Stimulated activated CD8-positive, alpha-beta memory T cell treated with anti-CD3 and anti-CD28 coated beads, Interleukin-12 subunit alpha, Interleukin-12 subunit beta, amount 100 ng/mL, for 24 hours (primary cell): ENCODE results near the gene TMEM86B.
"Not testable (repeated sequence)": the region's sequence is repeated elsewhere in the genome, so short reads cannot be mapped to it uniquely, and the experiment has no call there.

Source experiments
- DNase-seq: peaks from one replicate; pipeline ENCODE4 v3.0.0-alpha.2; 2020; ENCODE audit errors: extremely low read depth

TMEM86B gene

DNA sequence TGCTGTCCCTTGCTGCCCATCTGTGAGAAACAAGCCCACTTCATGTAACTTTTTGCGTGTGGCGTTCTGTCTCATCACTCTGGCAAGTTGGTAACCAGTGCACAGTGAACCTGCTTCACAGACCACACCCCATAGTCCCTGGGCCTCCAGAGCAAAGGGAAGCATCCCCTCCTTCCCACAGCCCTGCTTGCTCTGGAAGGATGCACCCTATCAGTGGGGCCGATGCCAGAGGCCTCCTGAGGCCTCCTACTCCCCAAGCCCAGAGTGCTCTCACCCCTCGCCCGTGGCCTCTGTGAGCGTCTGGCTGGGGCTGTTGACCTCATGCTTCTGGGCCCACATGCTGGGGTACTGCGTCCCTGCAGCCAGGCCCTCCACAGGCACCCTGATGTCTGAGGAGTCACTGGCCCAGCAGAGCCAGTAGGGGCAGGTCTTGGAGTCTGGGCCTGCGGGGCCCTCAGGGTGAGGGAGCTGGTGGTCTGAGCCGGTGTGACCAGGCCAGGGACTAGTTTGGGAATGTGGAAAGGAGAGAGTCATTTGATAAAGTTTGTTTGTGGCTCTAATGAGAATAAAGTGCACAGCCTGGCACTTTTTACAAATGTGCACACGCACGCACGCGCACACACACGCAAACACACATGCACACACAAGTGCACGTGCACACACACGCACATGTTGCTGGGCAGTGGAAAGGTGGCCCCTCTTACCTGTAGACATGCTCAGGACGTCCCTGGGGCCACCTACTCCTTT, 5.1 kb downstream of the TMEM86B start:
- DNase-seq = no peak

DNA sequence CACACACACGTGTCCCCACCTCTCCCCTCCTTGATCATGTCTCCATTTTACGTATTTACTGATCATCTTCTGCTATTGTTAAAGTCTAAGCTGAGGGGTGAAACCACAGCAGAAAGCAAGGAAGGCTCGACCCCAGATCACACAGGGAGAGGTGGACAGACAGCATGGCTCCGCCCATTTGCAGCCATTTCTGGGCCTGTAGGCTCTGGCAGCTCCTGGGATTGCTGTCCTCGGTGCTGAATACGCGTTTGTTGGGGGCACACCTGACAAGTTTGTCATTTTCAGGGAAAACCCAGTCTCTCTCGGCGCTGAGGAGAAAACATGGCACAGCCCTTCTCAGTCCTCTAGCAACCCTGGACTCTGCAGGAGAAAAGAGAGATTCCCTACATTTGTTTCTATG, 8.0 kb downstream of the TMEM86B start:
- DNase-seq = no peak

GRCh38 chr19:55216461-55217198, 11.9 kb downstream of the TMEM86B start:
- DNase-seq = peak; percentile 20

GRCh38 chr19:55213547-55213946, 15.0 kb downstream of the TMEM86B start:
- DNase-seq = no peak

- DNase-seq = no peak
These were observed 16.1 kb downstream of the TMEM86B start for GRCh38 chr19:55212447-55212846.

GRCh38 chr19:55209693-55210472, 18.7 kb downstream of the TMEM86B start:
- no peak for DNase-seq

DNA sequence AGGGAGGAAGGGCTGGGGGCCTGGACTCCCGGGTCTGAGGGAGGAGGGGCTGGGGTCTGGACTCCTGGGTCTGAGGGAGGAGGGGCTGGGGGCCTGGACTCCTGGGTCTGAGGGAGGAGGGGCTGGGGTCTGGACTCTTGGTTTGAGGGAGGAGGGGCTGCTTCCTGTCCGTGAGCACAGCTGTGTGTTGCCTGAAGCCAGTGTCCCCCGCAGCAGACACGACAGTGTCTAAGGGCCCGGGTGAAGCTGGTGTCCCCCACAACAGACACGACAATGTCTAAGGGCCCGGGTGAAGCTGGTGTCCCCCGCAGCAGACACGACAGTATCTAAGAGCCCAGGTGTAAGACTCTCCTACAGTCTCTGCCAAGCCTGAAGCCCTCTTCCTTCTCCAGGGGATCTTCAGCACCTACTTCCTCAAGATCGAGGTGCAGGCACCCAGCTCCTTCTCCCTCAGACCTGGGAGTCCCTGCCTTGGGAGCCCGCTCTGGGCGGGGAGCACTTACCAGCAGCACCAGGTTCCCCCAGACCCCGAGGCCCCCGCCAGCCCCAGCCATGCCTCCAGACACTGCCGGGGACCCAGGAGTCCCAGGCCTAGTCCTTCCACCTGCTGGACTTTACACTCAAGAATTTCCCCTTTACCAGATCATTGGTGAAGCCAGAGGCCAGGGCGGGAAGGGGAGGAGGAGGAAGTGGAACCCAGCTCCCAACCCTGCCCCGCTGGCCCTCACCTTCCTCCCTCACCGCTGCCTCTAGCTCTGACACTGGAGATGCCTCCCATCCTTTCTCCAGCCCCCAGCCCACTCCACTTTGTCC, 19.5 kb downstream of the TMEM86B start, which contains the start of gene PTPRH:
PTPRH (minus strand) TSS at position 622 of the 813 bp plus-strand sequence; CDS start at position 554, 68 bp downstream.
- no peak for DNase-seq

DNA sequence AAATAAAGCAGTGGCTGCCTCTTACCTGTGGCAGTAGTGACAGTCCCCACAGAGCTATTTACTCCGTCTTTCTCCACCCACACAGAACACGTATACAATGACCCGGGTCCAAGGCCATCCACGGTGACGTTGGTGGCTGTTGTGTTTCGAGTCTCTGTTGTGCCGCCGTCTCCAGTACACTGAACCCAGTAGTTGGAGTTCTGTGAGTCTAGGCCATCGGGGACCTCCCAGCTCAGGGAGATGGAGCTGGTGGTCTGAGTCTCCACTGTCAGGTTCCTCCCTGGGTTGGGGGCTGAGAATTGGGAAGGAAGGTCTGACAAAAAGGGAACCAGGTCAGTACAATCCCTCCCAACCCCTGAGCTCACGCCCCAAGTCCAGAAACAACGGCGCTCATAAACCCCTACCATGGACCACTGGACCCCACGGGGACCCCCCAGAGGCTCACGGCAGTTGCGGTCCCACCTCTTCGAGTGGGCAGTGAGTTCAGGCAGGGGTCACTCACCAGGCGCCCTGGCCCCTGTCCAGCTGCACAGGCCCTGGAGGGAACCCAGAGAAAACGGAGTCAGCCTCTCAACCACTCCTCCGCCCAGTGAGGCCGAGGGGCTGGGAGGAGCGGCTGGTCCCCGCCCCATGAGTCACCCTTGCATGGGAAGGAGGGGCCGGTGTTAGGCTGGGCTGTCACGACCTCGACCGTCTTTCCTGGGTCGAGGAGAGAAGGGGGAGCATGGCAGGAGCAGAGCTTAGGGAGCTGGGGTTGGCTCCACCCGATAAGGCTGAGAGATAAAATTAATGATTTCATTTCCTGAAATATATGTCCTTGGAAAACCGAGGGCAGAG, 21.7 kb downstream of the TMEM86B start:
- DNase-seq = no peak

DNA sequence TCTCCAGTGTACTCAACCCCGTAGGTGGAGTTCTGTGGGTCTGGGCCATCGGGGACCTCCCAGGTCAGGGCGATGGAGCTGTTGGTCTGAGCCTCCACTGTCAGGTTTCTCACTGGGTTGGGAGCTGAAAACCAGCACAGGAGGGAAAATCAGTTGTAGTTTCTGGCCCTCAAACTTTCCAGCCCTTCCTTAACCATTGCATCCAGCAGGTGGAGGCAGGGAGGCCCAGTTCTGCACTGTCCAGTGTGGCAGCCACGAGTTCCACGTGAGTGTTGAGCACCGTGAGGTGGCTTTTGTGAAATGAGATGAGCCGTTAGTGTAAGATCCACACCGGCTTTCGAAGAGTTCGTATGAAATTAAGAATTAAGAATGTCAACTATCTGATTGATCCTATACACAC, 26.4 kb downstream of the TMEM86B start:
- DNase-seq = not testable (repeated sequence)

DNA sequence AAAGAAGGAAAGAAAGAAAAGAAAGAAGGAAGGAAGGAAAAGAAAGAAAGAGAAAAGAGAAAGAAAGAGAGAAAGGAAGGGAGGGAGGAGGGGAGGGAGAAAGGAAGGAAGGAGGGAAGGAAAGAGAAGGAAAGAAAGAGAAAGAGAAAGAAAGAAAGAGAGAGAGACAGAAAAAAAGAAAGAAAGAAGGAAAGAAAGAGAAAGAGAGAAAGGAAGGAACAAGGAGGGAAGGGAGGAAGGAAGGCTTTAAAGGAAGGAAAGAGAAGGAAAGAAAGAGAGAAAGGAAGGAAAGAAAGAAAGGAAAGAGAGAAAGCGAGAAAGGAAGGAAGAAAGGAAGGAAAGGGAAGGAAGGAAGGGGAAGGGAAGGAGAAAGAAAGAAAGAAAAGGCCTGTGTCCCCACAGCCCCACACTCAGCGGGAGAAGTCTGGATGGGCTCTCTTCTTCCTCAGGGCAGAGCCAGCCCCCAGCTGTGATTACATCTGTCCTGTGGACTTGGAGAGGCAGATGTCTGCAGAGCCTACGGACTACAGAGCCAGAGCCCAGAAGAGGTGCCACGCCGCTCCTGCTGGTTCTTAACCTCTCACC, 28.9 kb downstream of the TMEM86B start:
- no peak for DNase-seq

GRCh38 chr19:55198651-55199050, 29.9 kb downstream of the TMEM86B start:
- no peak for DNase-seq

- no peak for DNase-seq
These were observed 31.0 kb downstream of the TMEM86B start for GRCh38 chr19:55197528-55197927.

DNA sequence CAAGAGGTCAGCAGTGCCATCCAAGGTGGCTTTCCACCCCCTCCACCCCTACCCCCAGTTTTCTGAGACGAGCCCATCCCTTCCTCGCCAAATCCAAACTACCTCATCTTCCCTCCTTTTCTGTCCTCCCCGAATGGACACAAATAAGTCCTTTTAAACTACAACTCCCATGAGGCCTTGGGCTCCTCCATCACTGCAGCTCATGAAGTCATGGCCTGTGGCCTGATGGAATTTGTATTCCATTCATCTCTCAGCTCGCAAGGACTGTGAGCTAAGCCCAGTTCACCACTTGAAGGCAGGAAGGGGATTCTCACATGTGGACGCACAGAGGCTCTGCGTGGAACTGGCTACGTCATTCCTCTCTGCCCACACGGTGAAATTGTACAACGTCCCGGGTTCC, 31.8 kb downstream of the TMEM86B start:
- no peak for DNase-seq

DNA sequence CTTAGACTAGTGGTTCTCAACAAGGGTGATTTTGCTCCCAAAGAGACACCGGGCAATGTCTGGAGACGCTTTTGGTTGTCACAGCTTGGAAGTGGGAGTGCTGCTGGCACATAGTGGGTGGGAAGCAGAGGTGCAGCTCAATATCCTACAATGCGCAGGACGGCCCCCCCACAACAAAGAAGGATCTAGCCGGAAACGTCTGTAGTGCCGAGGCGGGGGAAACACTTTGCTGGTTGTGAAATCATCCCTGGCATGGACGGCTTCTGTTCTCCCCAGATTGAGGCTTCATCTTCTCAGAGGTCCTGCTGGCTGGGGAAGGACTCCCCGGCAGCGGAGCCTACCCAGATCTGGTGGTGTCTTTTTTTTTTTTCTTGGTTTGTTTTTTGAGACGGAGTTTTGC, 35.1 kb downstream of the TMEM86B start:
- no peak for DNase-seq

- DNase-seq = no peak
These were observed 39.1 kb downstream of the TMEM86B start for GRCh38 chr19:55189403-55189835.

- no peak for DNase-seq
These were observed 39.9 kb downstream of the TMEM86B start for GRCh38 chr19:55188625-55189024.

DNA sequence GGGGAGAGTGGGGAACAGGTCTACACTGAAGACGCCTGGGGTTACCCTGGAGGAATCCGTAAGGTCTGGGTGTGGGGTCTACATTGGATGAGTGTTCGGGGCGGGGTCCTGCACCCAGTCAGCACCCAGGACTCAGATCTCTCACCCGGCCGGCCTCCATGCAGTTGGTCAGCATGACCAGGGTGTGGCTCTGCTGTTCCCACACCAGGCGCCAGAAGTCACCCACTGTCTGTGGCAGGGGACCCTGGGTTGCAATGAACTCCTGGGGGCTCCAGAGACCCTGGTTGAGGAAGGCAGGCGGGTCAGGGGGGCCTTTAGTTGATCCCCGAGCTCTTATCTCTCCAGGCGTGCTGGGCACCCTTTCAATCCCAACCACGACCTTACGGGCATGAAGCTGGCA, 42.5 kb downstream of the TMEM86B start:
- DNase-seq = no peak

- no peak for DNase-seq
These were observed 46.8 kb downstream of the TMEM86B start for GRCh38 chr19:55181740-55182139.

GRCh38 chr19:55179606-55180484, 48.7 kb downstream of the TMEM86B start, which contains the start of gene SYT5:
SYT5 (minus strand) TSS chr19:55180289; CDS start chr19:55179041, 1,248 bp downstream.
- DNase-seq = no peak
